OCI-LY7 (cell line): ENCODE measurements around the gene SEC22A.

Experiments used
- CTCF ChIP-seq: fragments of 200-600 bp; sonication (generic); conservative IDR thresholded peaks from 2 replicates; pipeline ENCODE4 v1.5.1; 2014; ENCODE audit warnings: mild to moderate bottlenecking, antibody characterized with exemption, low read length, moderate library complexity, mixed read lengths
- EZH2phosphoT487 ChIP-seq: fragments of 200-600 bp; sonication (generic); IDR thresholded peaks from 2 replicates; pipeline ENCODE4 v1.6.1; 2018; ENCODE audit warnings: low read depth, borderline replicate concordance, mild to moderate bottlenecking, mixed run types, antibody characterized with exemption, low read length, moderate library complexity, mixed read lengths

DNA sequence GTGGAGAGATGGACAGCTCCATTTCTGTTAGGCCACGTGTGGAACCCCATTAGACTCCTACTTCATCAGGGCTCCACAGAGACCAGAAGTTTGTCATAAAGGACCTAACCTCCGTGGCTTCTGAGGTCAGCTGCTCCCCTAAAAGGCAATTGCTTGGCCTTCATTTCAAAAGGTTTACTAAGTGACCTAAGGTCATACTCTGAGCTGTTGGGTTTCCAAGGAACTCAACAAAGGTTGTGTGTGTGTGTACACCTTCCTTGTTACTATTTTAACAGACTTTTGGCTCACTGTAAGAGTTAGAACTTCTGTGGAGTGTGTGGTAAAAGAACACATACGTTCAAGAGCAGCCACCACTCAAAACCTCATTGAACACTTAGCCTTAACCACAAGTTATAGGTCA lies 73.9 kb downstream of the SEC22A start:
- no peak for TF ChIP-seq CTCF
- TF ChIP-seq EZH2phosphoT487 = no peak
